Measurements from ENCODE around the gene PCNX1. TPM values are rescaled to one million over a fixed set of nuclear protein-coding genes. Genes with fewer than 3 reads are reported as not detected.

Gene PCNX1
- total RNA-seq, 1 experiment from 2014 or later = 23.3 TPM

DNA sequence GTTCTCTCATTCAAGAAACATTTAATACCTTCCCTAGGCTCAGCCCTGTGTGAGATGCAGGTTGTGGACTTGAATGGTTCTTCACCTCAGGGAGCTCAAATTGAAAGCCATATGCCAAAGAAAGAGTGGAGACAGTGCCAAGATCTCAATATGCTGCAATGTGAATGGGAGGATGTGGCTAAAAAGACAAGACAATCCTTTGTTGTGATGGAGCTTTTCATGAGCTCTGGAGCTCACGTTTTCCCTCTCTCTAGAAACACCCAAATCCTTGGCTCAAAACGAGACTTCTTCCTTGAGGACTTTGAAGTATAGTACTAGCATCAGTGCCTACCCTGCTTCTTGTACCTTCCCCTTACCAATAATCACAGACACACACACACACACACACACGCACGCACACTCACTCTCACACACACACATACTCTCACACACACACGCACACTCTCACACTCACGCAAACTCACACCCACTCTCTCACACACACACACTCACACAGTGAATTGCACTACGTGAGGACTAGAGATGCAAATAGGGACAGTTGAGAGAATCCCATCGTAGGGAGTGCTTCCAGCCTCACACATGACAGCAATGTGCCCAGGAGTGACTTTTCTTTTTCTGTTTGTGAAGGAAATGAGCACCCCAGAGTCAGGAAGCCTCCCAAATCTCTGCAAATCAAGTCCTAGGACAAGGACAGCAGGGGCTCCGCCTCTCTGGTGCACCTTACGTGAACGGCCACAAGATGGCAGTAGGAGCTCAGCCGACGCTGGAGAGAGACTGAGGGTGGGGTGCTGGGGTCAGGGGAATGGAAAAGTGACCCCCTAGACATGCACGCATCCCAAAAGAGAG lies 231.4 kb downstream of the PCNX1 start:
- no TSS peak for BruUV-seq (replicated peaks)
- no peaks in the 10 kb centered on the region for H4K20me1 ChIP-seq (ENCODE audit: low read length)
- H3K4me2 ChIP-seq (ENCODE audit: low read length) = peak overlapping the region; percentile 47
- peak overlapping the region; percentile 20; the same call in 1 of the 2 replicates for H3K9ac ChIP-seq (ENCODE audit: low read length)
- no peaks in the 10 kb centered on the region for H3K36me3 ChIP-seq (ENCODE audit: low read depth, low read length)
- H3K4me3 ChIP-seq (ENCODE audit: low read length) = 0 out of 2 replicates have a peak overlapping the region, but pooled peaks have one; percentile 10
- ATAC-seq (peak; percentile 27), DNase-seq (peak; percentile 80)
- H3K27ac ChIP-seq (ENCODE audit: low read length) = peak overlapping the region; percentile 15; the same call in 1 of the 2 replicates
- CTCF ChIA-PET = interaction anchor here (0.6 to 1.7 kb wide), 5 partner anchors 161 to 614 kb away, joined by 3 to 6 read pairs (median 4); no protein-coding TSS in a partner anchor
- H3K27me3 ChIP-seq (ENCODE audit: low read length) = no peaks in the 10 kb centered on the region
- intact Hi-C loops (cut with micrococcal nuclease) = loop anchor here (1.0 to 10.0 kb wide), 6 partner anchors 34 to 717 kb away; no protein-coding TSS in a partner anchor
- POLR2A ChIA-PET (ENCODE audit: unreplicated experiment) = interaction anchor here (0.5 kb wide), 1 partner anchor 149 kb away, joined by 11 read pairs; no protein-coding TSS in a partner anchor
- H2AFZ ChIP-seq (ENCODE audit: low read length) = no peak overlapping the region
- H3K4me1 ChIP-seq (ENCODE audit: insufficient read depth, low read length) = peaks cover 33% of the 10 kb centered on the region
- peaks cover 9% of the 10 kb centered on the region for H3F3A ChIP-seq (ENCODE audit: low read length, unreplicated experiment)
- TF ChIP-seq EZH2phosphoT487 (IDR thresholded peaks at IDR 0.05; ENCODE audit: borderline replicate concordance, low read length) (no peak), EZH2 (IDR thresholded peaks at IDR 0.05; ENCODE audit: low read length, unreplicated experiment) (no peak)
- TF ChIP-seq, protein P1, sequence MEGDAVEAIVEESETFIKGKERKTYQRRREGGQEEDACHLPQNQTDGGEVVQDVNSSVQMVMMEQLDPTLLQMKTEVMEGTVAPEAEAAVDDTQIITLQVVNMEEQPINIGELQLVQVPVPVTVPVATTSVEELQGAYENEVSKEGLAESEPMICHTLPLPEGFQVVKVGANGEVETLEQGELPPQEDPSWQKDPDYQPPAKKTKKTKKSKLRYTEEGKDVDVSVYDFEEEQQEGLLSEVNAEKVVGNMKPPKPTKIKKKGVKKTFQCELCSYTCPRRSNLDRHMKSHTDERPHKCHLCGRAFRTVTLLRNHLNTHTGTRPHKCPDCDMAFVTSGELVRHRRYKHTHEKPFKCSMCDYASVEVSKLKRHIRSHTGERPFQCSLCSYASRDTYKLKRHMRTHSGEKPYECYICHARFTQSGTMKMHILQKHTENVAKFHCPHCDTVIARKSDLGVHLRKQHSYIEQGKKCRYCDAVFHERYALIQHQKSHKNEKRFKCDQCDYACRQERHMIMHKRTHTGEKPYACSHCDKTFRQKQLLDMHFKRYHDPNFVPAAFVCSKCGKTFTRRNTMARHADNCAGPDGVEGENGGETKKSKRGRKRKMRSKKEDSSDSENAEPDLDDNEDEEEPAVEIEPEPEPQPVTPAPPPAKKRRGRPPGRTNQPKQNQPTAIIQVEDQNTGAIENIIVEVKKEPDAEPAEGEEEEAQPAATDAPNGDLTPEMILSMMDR (conservative IDR thresholded peaks at IDR 0.05; ENCODE audit: low read depth, low read length) = peak; percentile 99
- 0 out of 2 replicates have a peak, but pooled peaks cover 10% of the 10 kb centered on the region for H3K79me2 ChIP-seq (ENCODE audit: low read length)
- no peaks in the 10 kb centered on the region for H3K9me2 ChIP-seq (replicated peaks; ENCODE audit: low read length)
- no peaks in the 10 kb centered on the region for H3K9me3 ChIP-seq (ENCODE audit: low read length)

DNA sequence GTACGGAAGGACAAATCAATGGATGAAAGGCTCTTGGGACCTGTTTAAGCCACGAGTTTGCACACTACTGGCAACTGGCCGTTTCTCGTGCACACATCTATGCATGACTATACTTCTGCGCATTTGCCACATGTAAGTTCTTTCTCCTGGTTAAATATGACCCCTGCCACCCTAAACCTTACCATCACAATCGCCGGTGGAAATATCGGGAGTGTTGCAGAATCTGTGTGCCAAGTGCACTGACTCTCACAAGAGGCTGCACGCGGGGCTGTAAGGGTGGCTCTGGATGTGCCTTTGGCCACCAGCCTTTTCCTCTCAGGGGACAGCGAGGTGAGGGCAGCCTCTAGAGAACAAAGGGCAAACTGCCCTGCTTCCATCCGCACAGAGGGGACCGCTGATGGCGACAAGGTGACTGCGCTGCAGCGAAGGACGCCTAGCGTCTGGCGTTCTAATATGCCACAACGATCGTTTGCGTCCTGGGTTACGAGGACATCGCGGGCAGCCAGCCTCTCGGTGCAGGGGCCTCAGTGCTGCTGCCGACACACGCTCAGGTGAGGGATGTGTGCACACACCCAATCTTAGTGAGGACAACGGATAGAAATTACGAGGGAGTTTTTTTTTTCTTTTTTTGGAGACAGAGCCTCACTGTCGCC lies 232.2 kb downstream of the PCNX1 start:
- Histone ChIP-seq H3F3A (ENCODE audit: low read length, unreplicated experiment) (peaks cover 9% of the 10 kb centered on the region), H2AFZ (ENCODE audit: low read length) (0 out of 2 replicates have a peak overlapping the region, but pooled peaks have one; percentile 14), H4K20me1 (ENCODE audit: low read length) (no peaks in the 10 kb centered on the region), H3K79me2 (ENCODE audit: low read length) (0 out of 2 replicates have a peak, but pooled peaks cover 10% of the 10 kb centered on the region), H3K9ac (ENCODE audit: low read length) (peak overlapping the region; percentile 20; the same call in 1 of the 2 replicates), H3K9me2 (replicated peaks; ENCODE audit: low read length) (no peaks in the 10 kb centered on the region), H3K4me3 (ENCODE audit: low read length) (0 out of 2 replicates have a peak overlapping the region, but pooled peaks have one; percentile 10), H3K9me3 (ENCODE audit: low read length) (no peaks in the 10 kb centered on the region), H3K4me1 (ENCODE audit: insufficient read depth, low read length) (peaks cover 41% of the 10 kb centered on the region), H3K27me3 (ENCODE audit: low read length) (no peaks in the 10 kb centered on the region), H3K36me3 (ENCODE audit: low read depth, low read length) (no peaks in the 10 kb centered on the region), H3K4me2 (ENCODE audit: low read length) (peak overlapping the region; percentile 47), H3K27ac (ENCODE audit: low read length) (peak overlapping the region; percentile 15)
- ATAC-seq (peak; percentile 1), DNase-seq (no peak)
- TF ChIP-seq, protein P1 (conservative IDR thresholded peaks at IDR 0.05; ENCODE audit: low read depth, low read length) = peak; percentile 7; the same call in 1 of the 2 replicates
- no peak for TF ChIP-seq EZH2phosphoT487 (IDR thresholded peaks at IDR 0.05; ENCODE audit: borderline replicate concordance, low read length)
- no TSS peak for BruUV-seq (replicated peaks)
- ChIA-PET POLR2A (ENCODE audit: unreplicated experiment) (interaction anchor here (0.5 kb wide), 1 partner anchor 148 kb away, joined by 11 read pairs; no protein-coding TSS in a partner anchor), CTCF (interaction anchor here (0.6 to 1.7 kb wide), 4 partner anchors 161 to 613 kb away, joined by 3 to 6 read pairs (median 4); no protein-coding TSS in a partner anchor)
- intact Hi-C loops (cut with micrococcal nuclease) = loop anchor here (1.0 to 10.0 kb wide), 6 partner anchors 35 to 716 kb away; no protein-coding TSS in a partner anchor
